Progenitor cell of endocrine pancreas (in vitro differentiated cells): ENCODE data around the gene FAHD2A. TPM values are rescaled to one million over a fixed set of nuclear protein-coding genes. Genes with fewer than 3 reads are reported as not detected.

ENCODE experiments used
- DNase-seq: peaks from one replicate; pipeline ENCODE4 v3.0.0; 2021; ENCODE audit warnings: low spot score; ENCODE audit not compliant: unreplicated experiment
- H3K27ac Mint-ChIP-seq: 2 replicates; pipeline ENCODE4 v1.8.0; 2021; ENCODE audit warnings: mild to moderate bottlenecking, moderate library complexity, mixed read lengths
- H3K27me3 Mint-ChIP-seq: 2 replicates; pipeline ENCODE4 v1.8.0; 2021; ENCODE audit warnings: mixed read lengths
- H3K36me3 Mint-ChIP-seq: 2 replicates; pipeline ENCODE4 v1.8.0; 2022; ENCODE audit warnings: mixed read lengths; ENCODE audit not compliant: insufficient read depth
- H3K4me1 Mint-ChIP-seq: 2 replicates; pipeline ENCODE4 v1.8.0; 2021; ENCODE audit warnings: low read depth, mixed read lengths
- H3K4me3 Mint-ChIP-seq: 2 replicates; pipeline ENCODE4 v1.8.0; 2021; ENCODE audit warnings: low read depth, mild to moderate bottlenecking, moderate library complexity, mixed read lengths
- H3K9me3 Mint-ChIP-seq: 2 replicates; pipeline ENCODE4 v1.8.0; 2021; ENCODE audit warnings: low read depth, mixed read lengths
- total RNA-seq: library from RNA; stranded (reverse); gene quantifications from 2 replicates; pipeline ENCODE4 v1.2.1, GENCODE V29; 2021
- TF ChIP-seq, protein P1 (sequence below): fragments of 200-600 bp; sonication (generic); IDR thresholded peaks from one replicate; pipeline ENCODE4 v1.5.0; 2021; ENCODE audit warnings: antibody characterized with exemption, mild to moderate bottlenecking; ENCODE audit not compliant: unreplicated experiment

The FAHD2A gene
- total RNA-seq, 1 donor from 2014 or later: 28.8 TPM

DNA sequence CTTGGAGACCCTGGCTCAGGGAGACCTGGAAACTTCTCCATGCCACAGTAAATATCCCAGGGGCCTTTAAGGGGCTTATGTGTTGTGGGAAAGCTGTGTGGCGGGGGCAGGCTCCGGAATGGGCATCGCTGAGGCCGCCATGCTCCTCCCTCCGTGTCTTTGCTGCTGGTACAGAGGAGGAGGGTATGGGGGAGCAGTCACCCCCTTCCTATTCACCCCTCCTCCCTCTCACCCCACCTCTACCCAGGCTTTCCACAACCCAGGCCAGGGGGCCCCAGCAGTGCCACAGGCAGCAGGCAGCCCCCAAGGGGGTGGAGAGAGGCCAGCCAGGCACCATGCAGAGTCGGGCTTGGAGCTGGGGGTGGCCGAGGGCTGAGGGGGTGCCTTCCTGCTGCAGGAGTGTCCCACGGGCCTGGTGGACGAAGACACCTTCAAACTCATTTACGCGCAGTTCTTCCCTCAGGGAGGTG, 28.0 kb upstream of the FAHD2A start:
- Mint-ChIP-seq H3K4me3 (no peak overlapping the region), H3K27me3 (peaks cover 33% of the 10 kb centered on the region), H3K36me3 (no peaks in the 10 kb centered on the region), H3K27ac (no peak overlapping the region), H3K9me3 (no peaks in the 10 kb centered on the region), H3K4me1 (no peaks in the 10 kb centered on the region)
- TF ChIP-seq, protein P1, sequence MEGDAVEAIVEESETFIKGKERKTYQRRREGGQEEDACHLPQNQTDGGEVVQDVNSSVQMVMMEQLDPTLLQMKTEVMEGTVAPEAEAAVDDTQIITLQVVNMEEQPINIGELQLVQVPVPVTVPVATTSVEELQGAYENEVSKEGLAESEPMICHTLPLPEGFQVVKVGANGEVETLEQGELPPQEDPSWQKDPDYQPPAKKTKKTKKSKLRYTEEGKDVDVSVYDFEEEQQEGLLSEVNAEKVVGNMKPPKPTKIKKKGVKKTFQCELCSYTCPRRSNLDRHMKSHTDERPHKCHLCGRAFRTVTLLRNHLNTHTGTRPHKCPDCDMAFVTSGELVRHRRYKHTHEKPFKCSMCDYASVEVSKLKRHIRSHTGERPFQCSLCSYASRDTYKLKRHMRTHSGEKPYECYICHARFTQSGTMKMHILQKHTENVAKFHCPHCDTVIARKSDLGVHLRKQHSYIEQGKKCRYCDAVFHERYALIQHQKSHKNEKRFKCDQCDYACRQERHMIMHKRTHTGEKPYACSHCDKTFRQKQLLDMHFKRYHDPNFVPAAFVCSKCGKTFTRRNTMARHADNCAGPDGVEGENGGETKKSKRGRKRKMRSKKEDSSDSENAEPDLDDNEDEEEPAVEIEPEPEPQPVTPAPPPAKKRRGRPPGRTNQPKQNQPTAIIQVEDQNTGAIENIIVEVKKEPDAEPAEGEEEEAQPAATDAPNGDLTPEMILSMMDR: no peak
- no peak for DNase-seq

DNA sequence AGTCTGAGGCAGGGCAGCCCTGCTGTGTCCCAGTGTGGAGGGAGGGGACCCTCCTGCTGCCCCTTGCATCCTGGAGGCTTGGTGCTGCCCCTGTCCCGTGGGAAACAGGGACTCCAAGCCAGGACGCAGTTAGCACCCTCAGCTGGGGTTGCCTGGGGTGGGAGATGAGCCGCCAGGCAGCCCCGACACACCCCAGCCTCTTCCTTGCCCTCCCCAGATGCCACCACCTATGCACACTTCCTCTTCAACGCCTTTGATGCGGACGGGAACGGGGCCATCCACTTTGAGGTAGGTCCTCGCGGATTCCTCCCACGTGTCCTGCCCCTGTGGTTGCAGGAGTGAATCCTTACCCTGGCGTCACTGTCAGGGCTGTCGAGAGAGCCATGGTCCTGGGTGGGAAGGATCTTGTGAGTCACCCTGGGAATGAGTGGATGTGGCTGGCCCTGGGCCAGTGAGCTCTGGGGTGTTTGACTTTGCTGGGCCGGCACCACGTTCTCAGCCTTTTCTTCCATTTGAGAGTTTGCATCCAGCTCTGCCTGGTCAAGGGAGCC, 27.5 kb upstream of the FAHD2A start:
- Mint-ChIP-seq H3K27ac (no peak overlapping the region), H3K27me3 (peaks cover 36% of the 10 kb centered on the region), H3K4me3 (no peak overlapping the region), H3K36me3 (no peaks in the 10 kb centered on the region), H3K4me1 (no peaks in the 10 kb centered on the region), H3K9me3 (no peaks in the 10 kb centered on the region)
- TF ChIP-seq, protein P1: no peak
- DNase-seq: no peak

DNA sequence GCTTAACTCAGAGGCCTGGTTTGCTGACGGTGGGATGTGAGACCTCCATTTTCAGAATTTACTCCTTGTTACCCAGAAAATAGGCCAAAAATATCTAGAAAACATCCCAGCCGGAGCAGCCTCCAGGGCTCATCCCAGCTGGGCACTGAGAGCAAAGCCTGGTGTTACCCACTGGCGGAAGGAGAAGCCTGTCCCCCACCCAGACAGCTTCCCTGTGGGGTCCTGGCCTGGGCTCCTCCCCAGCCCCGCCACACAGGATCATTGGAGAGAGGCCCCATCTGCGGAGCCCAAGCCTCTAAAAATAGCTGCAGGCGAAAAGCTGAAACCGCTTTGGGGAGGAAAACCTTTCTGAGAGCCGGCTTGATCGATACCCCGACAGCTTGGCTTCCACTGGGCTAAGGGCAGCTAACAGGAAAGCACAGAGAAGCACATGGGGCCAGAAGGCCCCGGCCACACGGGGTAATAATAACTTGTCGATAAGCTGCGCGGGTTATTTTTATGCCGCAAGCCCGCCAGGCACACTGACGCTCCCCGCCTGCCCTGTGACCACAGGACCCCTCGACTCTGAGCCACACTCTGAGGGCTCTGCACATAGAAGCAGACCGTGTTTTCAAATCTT, 26.9 kb upstream of the FAHD2A start:
- Mint-ChIP-seq H3K9me3 (no peaks in the 10 kb centered on the region), H3K27me3 (peaks cover 36% of the 10 kb centered on the region), H3K4me1 (no peaks in the 10 kb centered on the region), H3K4me3 (no peak overlapping the region), H3K27ac (no peak overlapping the region), H3K36me3 (no peaks in the 10 kb centered on the region)
- TF ChIP-seq, protein P1: no peak
- DNase-seq: no peak

DNA sequence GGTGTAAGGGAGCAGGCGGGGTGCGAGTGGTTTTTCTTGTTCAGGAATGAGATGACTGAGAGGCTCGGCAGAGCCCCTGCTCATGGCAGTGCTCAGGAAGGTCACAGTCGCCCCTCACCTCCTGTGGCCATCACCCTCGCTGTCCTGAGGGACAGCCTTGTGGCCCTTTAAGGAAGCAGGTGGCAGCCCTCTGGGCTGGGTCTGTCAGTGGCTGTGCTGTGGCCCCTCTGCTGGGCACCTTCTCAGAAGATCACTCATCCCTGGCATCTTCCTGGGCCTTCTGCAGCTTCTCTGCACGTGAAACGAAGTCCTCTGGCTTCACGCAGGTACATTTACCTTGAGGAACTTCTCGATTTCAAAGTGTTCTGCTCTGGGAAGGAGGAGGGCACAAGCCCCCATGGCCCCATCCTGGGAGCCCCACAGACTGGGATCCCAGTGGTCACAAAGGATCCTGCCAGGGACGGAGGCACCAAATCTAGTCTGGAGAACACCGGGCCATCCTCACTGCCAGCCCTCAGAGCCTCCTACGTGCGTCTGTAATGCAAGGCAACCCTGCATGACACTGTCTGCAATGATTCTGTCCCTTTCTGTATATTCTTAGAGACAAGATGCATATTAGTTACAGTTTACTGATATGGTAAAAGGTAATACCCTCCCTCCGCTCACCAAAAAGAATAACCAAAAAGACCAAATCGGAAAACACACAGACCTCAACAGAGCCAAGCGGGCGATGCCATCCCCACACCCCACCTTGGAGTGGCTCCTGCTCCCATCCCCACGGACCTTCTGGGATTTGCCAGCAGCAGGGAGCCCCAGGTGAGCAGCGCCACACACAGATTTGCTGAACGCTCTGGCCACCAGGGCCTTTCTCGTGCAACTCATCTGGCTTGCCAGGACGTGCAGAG, 25.9 kb upstream of the FAHD2A start:
- Mint-ChIP-seq H3K27ac (no peak overlapping the region), H3K4me3 (no peak overlapping the region), H3K27me3 (peaks cover 34% of the 10 kb centered on the region), H3K4me1 (no peaks in the 10 kb centered on the region), H3K36me3 (no peaks in the 10 kb centered on the region), H3K9me3 (no peaks in the 10 kb centered on the region)
- TF ChIP-seq, protein P1: no peak
- DNase-seq: no peak
